K562 (cell line): ENCODE measurements around the gene AMIGO3. TPM values are rescaled to one million over a fixed set of nuclear protein-coding genes. Genes with fewer than 3 reads are reported as not detected.

Experiments used
- AFF1 ChIP-seq, 2 experiments: fragments of 450-650 bp; IDR thresholded peaks; 2 replicates each; pipeline ENCODE4 v1.6.1; 2018; ENCODE audit warnings: mild to moderate bottlenecking in 2 of 2, low read depth in 1 of 2; ENCODE audit not compliant: partially characterized antibody in 2 of 2
- BCLAF1 ChIP-seq, 2 experiments: fragments of 450-650 bp in 1 of 2; IDR thresholded peaks; 2 replicates each; pipeline ENCODE4 v1.6.1; 2011 to 2017; ENCODE audit warnings: low read depth in 2 of 2, antibody characterized with exemption in 1 of 2, borderline replicate concordance in 1 of 2, low read length in 1 of 2, mild to moderate bottlenecking in 1 of 2, mixed read lengths in 1 of 2; ENCODE audit not compliant: control insufficient read depth in 1 of 2
- CBX2 ChIP-seq: fragments of 200-600 bp; sonication (generic); IDR thresholded peaks from one replicate; pipeline ENCODE4 v1.6.1; 2012; ENCODE audit warnings: mild to moderate bottlenecking, low read length, inconsistent platforms; ENCODE audit not compliant: insufficient read depth, poor library complexity, severe bottlenecking
- CHAMP1 ChIP-seq: fragments of 450-650 bp; IDR thresholded peaks from 2 replicates; pipeline ENCODE4 v1.6.1; 2016; ENCODE audit warnings: mild to moderate bottlenecking
- ETV5 ChIP-seq: sonication (generic); formaldehyde crosslinking; IDR thresholded peaks from 2 replicates; pipeline ENCODE4 v1.4.0; 2020; ENCODE audit warnings: low read depth, mild to moderate bottlenecking, missing genetic modification reagents
- FOXK1 ChIP-seq: sonication (generic); formaldehyde crosslinking; IDR thresholded peaks from 2 replicates; pipeline ENCODE4 v1.8.0; 2022; ENCODE audit warnings: missing genetic modification reagents, mild to moderate bottlenecking, borderline replicate concordance
- L3MBTL2 ChIP-seq: fragments of 450-650 bp; IDR thresholded peaks from 2 replicates; pipeline ENCODE4 v1.6.1; 2016; ENCODE audit warnings: mild to moderate bottlenecking, moderate library complexity
- MBD2 ChIP-seq: sonication (generic); IDR thresholded peaks from 2 replicates; pipeline ENCODE4 v1.6.1; 2016; ENCODE audit warnings: low read depth, borderline replicate concordance
- PYGO2 ChIP-seq: fragments of 450-650 bp; IDR thresholded peaks from 2 replicates; pipeline ENCODE4 v1.6.1; 2016; ENCODE audit warnings: mild to moderate bottlenecking, missing genetic modification characterization, moderate library complexity, missing compliant biosample characterization
- SMARCA5 ChIP-seq: fragments of 450-650 bp; IDR thresholded peaks from 2 replicates; pipeline ENCODE4 v1.6.1; 2016
- ZNF12 ChIP-seq: sonication (generic); formaldehyde crosslinking; IDR thresholded peaks from 2 replicates; pipeline ENCODE4 v1.4.0; 2020; ENCODE audit warnings: mild to moderate bottlenecking, missing genetic modification reagents
- ZNF133 ChIP-seq: fragments of 250-450 bp; sonication (Bioruptor Pico); IDR thresholded peaks from 2 replicates; pipeline ENCODE4 v1.4.0; 2020; ENCODE audit warnings: mild to moderate bottlenecking
- ZNF175 ChIP-seq: fragments of 200-800 bp; sonication (Bioruptor generic); IDR thresholded peaks from 2 replicates; pipeline ENCODE4 v1.6.1; 2016; ENCODE audit warnings: low read depth, mild to moderate bottlenecking, missing genetic modification characterization, missing compliant biosample characterization
- ZNF274 ChIP-seq: IDR thresholded peaks from 2 replicates; pipeline ENCODE4 v1.6.1; 2011; ENCODE audit warnings: low read depth, mild to moderate bottlenecking, low read length, moderate library complexity, borderline replicate concordance
- ZNF316 ChIP-seq: fragments of 450-650 bp; IDR thresholded peaks from 2 replicates; pipeline ENCODE4 v1.6.1; 2016
- ZNF57 ChIP-seq: fragments of 450-650 bp; formaldehyde crosslinking; IDR thresholded peaks from 2 replicates; pipeline ENCODE4 v1.4.0; 2020; ENCODE audit warnings: mild to moderate bottlenecking, moderate library complexity
- polyA plus RNA-seq, 8 experiments: library from polyadenylated mRNA; depleted of rRNA in 4 of 8; stranded (reverse) in 5 of 8; unstranded in 3 of 8; fragments of >200 nt; fragmentation: Nextera tagmentation in 2 of 8; fragmentation: Illumina TruSeq in 1 of 8; extraction: Ambion mirVana in 2 of 8; extraction: Trizol in 1 of 8; gene quantifications; 2 replicates each; pipeline versions ENCODE4 v1.2.1 to v1.2.3, GENCODE V29; 2011 to 2014; ENCODE audit warnings: inconsistent platforms in 1 of 8, missing spikeins in 1 of 8
- total RNA-seq, 7 experiments: library from RNA; depleted of rRNA in 6 of 7; stranded (reverse); fragments of >200 nt in 6 of 7; fragmentation: Illumina TruSeq in 2 of 7; extraction: Trizol in 2 of 7; gene quantifications; 2 replicates each; pipeline versions ENCODE4 v1.2.1 to v1.2.3, GENCODE V29; 2011 to 2021; ENCODE audit warnings: low replicate concordance in 1 of 7

The AMIGO3 gene
- total and polyA plus RNA-seq, 9 of the 15 experiments (the other 6 are each of a cell fraction or from before 2014, with no cell fraction given): 0.13 to 2.8 (median 0.44) TPM; not detected in 4

GRCh38 chr3:49723628-49724551, 4.4 kb upstream of the AMIGO3 start, which contains the start of gene GMPPB (continued):
- no peak for TF ChIP-seq BCLAF1 (IDR thresholded peaks at IDR 0.05; ENCODE audit: borderline replicate concordance in 1 of 2, control insufficient read depth in 1 of 2, low read depth in 2 of 2, low read length in 1 of 2)
- TF ChIP-seq SMARCA5: no peak
- no peak for TF ChIP-seq ZNF316
- no peak for TF ChIP-seq ETV5
- no peak for TF ChIP-seq CHAMP1
- TF ChIP-seq ZNF175 (CRISPR knock-in tag): no peak
- no peak for TF ChIP-seq CBX2
- no peak for TF ChIP-seq AFF1 (IDR thresholded peaks at IDR 0.05; ENCODE audit: low read depth in 1 of 2, partially characterized antibody in 2 of 2)
- no peak for TF ChIP-seq ZNF12 (CRISPR knock-in tag)
- no peak for TF ChIP-seq ZNF133 (CRISPR knock-in tag)
- no peak for TF ChIP-seq ZNF274
- TF ChIP-seq MBD2: peak; percentile 31; the same call in 1 of the 2 replicates
- no peak for TF ChIP-seq PYGO2 (tag)
- no peak for TF ChIP-seq ZNF57 (CRISPR knock-in tag)
- peak; percentile 80 for TF ChIP-seq L3MBTL2
- TF ChIP-seq FOXK1 (CRISPR knock-in tag): peak; percentile 60; the same call in 1 of the 2 replicates
